Measurements from ENCODE around the gene HOXB9. TPM values are rescaled to one million over a fixed set of nuclear protein-coding genes. Genes with fewer than 3 reads are reported as not detected.

Gene HOXB9
- total RNA-seq, 1 experiment from 2014 or later: 0.24 TPM

DNA sequence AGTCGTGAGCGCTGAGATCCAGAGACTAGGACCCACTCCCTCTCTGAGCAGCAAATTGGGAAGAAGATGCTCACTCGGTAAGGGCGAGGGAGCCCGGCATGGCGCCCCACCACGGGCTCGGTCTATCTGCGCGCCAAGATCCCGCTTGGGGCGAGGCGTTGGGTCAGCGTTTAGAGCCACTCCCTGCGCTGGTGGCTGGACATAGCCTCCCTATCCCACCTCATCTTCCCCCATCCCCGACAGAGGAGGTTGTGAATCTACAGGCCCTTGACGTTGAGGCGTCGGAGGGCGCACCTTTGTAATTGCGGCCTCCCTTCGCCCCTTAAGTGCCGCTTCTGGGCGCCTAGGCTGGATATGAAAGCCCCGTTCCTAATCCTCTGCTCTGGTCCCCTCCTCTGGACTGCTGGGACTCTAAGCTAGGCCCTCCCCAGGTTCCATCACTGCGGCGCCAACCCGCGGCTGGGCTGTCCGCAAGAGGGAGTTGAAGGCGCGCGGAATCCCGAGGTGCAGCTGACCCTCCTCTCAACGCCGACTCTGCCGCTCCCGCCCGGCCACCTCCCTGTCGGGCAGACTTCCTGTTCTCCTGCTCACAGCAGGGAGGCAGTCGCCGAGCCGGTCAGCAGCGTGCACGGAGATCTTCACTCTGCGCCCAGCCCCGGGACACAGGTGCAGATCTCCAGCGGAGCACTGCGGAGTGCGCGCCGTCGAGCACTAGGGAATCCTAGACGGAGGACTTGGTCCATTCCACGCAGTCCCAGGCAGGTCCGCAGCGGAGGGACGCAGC, 16.1 kb upstream of the HOXB9 start:
- H3K4me3 Mint-ChIP-seq: peak overlapping the region; percentile 56
- TF ChIP-seq ZNF232 (CRISPR knock-in tag; IDR thresholded peaks at IDR 0.05) (no peak), NFATC4 (CRISPR knock-in tag; IDR thresholded peaks at IDR 0.05) (no peak), ZNF416 (CRISPR knock-in tag; IDR thresholded peaks at IDR 0.05) (no peak), CREM (CRISPR knock-in tag; IDR thresholded peaks at IDR 0.05) (0 out of 2 replicates have a peak, but pooled peaks have one; percentile 33)
- TF ChIP-seq, protein P1, sequence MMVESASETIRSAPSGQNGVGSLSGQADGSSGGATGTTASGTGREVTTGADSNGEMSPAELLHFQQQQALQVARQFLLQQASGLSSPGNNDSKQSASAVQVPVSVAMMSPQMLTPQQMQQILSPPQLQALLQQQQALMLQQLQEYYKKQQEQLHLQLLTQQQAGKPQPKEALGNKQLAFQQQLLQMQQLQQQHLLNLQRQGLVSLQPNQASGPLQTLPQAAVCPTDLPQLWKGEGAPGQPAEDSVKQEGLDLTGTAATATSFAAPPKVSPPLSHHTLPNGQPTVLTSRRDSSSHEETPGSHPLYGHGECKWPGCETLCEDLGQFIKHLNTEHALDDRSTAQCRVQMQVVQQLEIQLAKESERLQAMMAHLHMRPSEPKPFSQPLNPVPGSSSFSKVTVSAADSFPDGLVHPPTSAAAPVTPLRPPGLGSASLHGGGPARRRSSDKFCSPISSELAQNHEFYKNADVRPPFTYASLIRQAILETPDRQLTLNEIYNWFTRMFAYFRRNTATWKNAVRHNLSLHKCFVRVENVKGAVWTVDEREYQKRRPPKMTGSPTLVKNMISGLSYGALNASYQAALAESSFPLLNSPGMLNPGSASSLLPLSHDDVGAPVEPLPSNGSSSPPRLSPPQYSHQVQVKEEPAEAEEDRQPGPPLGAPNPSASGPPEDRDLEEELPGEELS (CRISPR knock-in tag; IDR thresholded peaks at IDR 0.05): no peak
- TF ChIP-seq, protein P2, sequence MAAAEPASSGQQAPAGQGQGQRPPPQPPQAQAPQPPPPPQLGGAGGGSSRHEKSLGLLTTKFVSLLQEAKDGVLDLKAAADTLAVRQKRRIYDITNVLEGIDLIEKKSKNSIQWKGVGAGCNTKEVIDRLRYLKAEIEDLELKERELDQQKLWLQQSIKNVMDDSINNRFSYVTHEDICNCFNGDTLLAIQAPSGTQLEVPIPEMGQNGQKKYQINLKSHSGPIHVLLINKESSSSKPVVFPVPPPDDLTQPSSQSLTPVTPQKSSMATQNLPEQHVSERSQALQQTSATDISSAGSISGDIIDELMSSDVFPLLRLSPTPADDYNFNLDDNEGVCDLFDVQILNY (CRISPR knock-in tag; IDR thresholded peaks at IDR 0.05): peak; percentile 36; the same call in 1 of the 2 replicates
- peaks cover 25% of the 10 kb centered on the region for H3K4me1 Mint-ChIP-seq
- ATAC-seq: peak; percentile 68
- CTCF ChIA-PET: interaction anchor here (0.9 to 3.4 kb wide), 10 partner anchors 10 to 237 kb away, joined by 3 to 19 read pairs (median 6); partner anchors contain the start of gene HOXB9
- POLR2A ChIA-PET: no interaction called here
- peaks cover 100% of the 10 kb centered on the region; the same call in 1 of the 2 replicates for H3K27me3 Mint-ChIP-seq (ENCODE audit: low read depth)
- no peaks in the 10 kb centered on the region for H3K36me3 Mint-ChIP-seq
- H3K9me3 Mint-ChIP-seq: no peaks in the 10 kb centered on the region
- H3K27ac Mint-ChIP-seq: no peak overlapping the region
- DNase-seq (ENCODE audit: low spot score): peak; percentile 80

DNA sequence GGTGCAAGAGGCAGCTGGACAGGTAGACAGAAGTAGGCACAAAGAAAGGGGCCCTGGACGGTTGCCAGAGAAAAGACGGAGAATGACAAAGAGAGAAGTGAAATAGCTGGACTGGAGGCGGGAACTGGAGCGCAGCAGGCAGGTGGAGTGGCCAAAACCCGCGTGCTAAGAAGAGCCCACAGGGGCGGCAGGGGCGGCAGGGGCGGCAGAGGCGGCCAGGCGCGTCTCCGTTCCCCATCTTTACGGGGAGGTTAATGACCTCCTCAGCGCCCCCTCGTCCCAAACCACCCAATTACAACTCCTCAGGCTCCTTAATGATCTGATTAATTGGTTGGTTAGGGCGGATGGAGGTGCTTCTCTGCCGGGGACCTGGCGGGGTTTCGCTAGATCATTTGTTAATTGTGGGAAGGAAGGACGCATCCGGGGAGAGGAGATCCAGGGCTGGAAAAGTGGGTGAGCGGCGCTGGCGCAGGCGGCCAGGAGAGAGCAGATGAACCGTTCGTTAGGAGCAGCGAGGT, 15.4 kb upstream of the HOXB9 start:
- TF ChIP-seq ZNF423 (CRISPR knock-in tag; IDR thresholded peaks at IDR 0.05): no peak
- TF ChIP-seq, protein P3, sequence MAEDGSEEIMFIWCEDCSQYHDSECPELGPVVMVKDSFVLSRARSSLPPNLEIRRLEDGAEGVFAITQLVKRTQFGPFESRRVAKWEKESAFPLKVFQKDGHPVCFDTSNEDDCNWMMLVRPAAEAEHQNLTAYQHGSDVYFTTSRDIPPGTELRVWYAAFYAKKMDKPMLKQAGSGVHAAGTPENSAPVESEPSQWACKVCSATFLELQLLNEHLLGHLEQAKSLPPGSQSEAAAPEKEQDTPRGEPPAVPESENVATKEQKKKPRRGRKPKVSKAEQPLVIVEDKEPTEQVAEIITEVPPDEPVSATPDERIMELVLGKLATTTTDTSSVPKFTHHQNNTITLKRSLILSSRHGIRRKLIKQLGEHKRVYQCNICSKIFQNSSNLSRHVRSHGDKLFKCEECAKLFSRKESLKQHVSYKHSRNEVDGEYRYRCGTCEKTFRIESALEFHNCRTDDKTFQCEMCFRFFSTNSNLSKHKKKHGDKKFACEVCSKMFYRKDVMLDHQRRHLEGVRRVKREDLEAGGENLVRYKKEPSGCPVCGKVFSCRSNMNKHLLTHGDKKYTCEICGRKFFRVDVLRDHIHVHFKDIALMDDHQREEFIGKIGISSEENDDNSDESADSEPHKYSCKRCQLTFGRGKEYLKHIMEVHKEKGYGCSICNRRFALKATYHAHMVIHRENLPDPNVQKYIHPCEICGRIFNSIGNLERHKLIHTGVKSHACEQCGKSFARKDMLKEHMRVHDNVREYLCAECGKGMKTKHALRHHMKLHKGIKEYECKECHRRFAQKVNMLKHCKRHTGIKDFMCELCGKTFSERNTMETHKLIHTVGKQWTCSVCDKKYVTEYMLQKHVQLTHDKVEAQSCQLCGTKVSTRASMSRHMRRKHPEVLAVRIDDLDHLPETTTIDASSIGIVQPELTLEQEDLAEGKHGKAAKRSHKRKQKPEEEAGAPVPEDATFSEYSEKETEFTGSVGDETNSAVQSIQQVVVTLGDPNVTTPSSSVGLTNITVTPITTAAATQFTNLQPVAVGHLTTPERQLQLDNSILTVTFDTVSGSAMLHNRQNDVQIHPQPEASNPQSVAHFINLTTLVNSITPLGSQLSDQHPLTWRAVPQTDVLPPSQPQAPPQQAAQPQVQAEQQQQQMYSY (CRISPR knock-in tag; IDR thresholded peaks at IDR 0.05): peak; percentile 75
- Mint-ChIP-seq H3K27ac (no peak overlapping the region), H3K4me3 (peak overlapping the region; percentile 56), H3K36me3 (no peaks in the 10 kb centered on the region), H3K4me1 (peaks cover 29% of the 10 kb centered on the region), H3K9me3 (no peaks in the 10 kb centered on the region), H3K27me3 (ENCODE audit: low read depth) (peaks cover 100% of the 10 kb centered on the region; the same call in 1 of the 2 replicates)
- CTCF ChIA-PET: interaction anchor here (0.9 to 3.4 kb wide), 8 partner anchors 9 to 237 kb away, joined by 3 to 19 read pairs (median 7); no protein-coding TSS in a partner anchor
- DNase-seq (ENCODE audit: low spot score) (peak; percentile 61), ATAC-seq (peak; percentile 28)
- POLR2A ChIA-PET: no interaction called here

DNA sequence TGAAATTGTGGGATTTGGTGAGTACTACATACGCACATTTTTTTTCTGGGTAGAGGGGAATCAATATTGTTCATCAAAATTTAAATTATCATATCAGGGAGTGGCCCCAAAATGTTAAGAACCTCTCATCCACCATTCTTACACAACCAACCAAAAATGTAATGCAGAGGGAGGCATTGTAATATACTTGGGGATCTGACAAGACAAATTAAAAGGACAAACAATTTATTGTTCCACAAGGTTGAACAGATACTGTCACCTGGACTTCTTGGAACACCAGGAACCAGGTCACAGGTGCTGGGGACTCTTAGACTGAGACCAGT, 14.7 kb upstream of the HOXB9 start:
- Mint-ChIP-seq H3K4me3 (no peak overlapping the region), H3K9me3 (no peaks in the 10 kb centered on the region)
- CTCF ChIA-PET: interaction anchor here (0.6 to 3.4 kb wide), 6 partner anchors 9 to 238 kb away, joined by 3 to 19 read pairs (median 4); no protein-coding TSS in a partner anchor

More for the DNA sequence above, 14.7 kb upstream of the HOXB9 start:
- no peak for DNase-seq (ENCODE audit: low spot score)
- H3K36me3 Mint-ChIP-seq: no peaks in the 10 kb centered on the region
- no peak for ATAC-seq
- H3K27ac Mint-ChIP-seq: no peak overlapping the region
- POLR2A ChIA-PET: no interaction called here
- H3K27me3 Mint-ChIP-seq (ENCODE audit: low read depth): peaks cover 100% of the 10 kb centered on the region; the same call in 1 of the 2 replicates
- TF ChIP-seq ETV6 (CRISPR knock-in tag; IDR thresholded peaks at IDR 0.05): no peak
- H3K4me1 Mint-ChIP-seq: peaks cover 26% of the 10 kb centered on the region

Measured in WTC11 (cell line).